Anterior cingulate cortex (tissue), 58 donors: ENCODE measurements around the gene CD209.
"Not testable (repeated sequence)": the region's sequence is repeated elsewhere in the genome, so short reads cannot be mapped to it uniquely, and the experiment has no call there.

Source experiments
- DNase-seq, 58 donors: peaks; one replicate each; lab custom pipeline; 2025; lab: John Stamatoyannopoulos, UW

The CD209 gene

DNA sequence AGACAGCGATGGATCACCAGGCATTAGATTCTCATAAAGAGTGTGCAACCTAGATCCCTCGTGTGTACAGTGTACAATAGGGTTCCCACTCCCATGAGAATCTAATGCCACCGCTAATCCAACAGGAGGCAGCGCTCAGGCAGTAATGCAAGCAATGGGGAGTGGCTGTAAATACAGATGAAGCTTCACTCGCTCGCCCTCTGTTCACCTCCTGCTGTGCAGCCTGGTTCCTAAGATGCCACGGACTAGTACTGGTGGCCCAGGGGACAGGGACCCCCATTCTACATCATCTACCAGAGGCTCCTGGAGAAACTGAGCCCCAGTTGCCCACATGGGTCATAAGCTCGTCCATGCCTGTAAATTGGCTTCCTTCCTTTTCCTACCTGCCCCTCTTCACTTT, 23.7 kb upstream of the CD209 start:
- DNase-seq, result no peak

DNA sequence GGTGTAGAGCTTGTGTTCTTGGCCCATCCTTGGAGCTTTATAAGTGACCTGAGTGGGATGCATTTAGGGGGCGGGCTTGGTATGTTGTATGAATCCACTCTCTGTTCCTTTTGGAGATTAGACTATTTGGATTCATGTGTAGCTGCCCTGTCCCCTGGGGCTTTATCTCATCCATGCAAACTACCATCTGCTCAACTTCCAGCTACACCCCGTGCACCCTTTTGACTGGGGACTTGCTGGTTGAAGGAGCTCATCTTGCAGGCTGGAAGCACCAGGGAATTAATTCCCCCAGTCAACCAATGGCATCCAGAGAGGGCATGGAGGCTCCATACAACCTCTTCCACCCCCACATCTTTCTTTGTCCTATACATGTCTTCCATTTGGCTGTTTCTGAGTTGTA, 21.8 kb upstream of the CD209 start:
- DNase-seq, result no peak

DNA sequence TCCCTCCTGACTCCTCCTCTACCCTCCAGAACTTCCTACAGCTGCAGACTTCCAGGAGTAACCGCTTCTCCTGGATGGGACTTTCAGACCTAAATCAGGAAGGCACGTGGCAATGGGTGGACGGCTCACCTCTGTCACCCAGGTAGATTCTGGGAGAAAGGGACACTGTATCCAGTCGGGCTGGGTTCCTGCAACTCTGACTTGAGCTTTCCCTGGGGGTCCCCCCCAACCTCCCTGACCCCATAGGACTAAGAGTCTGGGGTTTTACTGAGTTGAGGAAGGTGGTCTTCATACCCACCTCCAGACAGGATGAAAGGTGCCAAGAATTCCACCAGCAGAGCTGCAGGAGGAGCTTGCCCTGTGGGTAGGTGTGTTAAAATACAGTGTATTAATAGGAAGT, 20.2 kb upstream of the CD209 start:
- DNase-seq, result no peak

DNA sequence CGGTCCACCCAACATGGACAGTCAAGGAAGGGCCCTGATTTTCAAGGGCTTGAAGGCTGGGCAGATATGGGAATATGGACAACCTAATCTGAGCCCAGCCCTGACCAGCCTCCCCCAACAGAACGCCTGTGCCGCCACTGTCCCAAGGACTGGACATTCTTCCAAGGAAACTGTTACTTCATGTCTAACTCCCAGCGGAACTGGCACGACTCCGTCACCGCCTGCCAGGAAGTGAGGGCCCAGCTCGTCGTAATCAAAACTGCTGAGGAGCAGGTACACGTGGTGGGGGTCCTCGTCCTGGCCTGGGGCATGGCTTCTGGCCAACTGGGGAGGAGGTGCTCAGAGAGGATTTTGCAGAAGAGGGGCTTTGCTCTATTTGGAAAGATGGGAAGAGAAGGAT, 19.2 kb upstream of the CD209 start:
- DNase-seq, result no peak

DNA sequence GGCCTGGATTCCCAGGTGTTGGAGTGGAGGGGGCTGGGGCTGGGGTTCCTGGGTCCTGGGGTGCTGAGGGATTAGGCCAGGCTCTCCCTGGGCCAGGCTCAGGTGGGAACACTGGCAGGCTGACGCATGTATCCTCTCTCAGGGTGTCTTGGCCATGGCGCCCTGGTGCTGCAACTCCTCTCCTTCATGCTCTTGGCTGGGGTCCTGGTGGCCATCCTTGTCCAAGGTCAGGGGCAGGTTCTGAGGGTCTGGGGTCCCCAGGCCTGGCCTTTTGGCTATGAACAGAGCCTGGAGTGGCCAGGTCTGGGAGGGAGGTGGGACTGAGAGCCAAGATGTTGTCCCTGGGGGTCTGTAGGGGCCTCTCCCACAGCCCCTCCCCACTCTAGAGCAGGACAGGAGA, 17.7 kb upstream of the CD209 start:
- not testable (repeated sequence) for DNase-seq

DNA sequence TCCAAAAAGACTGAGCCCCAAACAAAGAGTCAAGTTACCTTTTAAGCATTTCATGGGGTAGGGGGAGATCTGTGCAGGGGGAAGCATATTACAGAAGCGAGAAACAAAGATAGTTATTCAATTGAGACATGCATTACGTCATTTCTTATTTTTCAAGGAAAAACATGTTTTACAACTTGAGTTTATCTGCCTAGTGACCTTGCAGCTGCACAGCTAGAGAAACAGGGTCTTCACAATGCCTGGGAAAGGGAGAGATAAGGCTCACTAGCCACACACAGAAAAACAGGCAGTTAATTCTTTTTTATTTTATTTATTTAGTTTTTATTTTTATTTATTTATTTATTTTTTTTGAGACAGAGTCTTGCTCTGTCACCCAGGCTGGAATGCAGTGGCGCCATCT, 16.8 kb upstream of the CD209 start:
- DNase-seq, result not testable (repeated sequence)

DNA sequence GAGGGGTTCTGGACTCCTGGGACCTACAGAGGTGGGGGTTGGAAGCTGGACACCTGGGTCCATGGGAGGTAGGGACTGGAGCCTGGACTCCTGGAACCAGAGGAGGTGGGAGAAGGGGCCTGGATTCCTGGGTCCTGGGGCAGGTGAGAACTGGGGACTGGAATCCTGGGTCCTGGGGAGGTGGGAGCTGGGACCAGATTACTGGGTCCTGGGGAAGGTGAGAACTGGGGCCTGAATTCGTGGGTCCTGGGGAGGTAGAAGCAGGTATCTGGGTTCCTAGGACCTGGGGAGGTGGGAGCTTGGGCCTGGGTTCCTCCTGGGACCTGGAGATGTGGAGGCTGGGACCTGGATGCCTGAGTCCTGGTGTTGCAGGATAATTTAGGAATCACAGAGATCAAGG, 16.4 kb upstream of the CD209 start:
- DNase-seq, result no peak

DNA sequence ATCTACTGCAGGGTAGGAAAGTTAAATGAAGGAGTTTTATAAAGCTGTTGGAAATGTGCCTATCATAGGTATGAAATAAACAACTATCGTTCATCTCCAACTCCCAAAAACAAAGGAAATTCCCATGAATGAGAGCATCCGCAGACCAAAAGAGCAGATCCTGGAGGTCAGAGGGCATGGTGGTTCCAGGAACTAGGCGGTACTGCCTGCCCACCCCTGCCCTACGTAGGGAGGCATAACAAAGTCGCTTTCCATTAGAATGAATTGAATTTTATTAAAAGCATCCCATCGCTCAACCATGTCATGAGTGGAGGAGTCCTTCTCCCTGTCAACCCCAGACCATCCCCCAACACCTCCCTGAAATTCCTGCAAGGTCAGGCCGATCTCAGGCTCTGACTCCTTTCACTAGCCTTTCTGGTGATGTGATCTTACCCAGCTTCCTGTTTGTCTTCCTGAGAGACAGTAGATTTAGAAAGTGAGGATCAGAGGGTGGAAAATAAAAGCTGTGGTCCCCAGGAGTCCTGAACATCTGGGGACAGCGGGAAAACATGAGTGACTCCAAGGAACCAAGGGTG, 15.5 kb upstream of the CD209 start, which contains the start of gene CLEC4M:
Gene CLEC4M (plus strand): TSS at position 525 of the 575 bp plus-strand sequence. CDS start 24 bp downstream, at position 549.
- DNase-seq, result no peak

DNA sequence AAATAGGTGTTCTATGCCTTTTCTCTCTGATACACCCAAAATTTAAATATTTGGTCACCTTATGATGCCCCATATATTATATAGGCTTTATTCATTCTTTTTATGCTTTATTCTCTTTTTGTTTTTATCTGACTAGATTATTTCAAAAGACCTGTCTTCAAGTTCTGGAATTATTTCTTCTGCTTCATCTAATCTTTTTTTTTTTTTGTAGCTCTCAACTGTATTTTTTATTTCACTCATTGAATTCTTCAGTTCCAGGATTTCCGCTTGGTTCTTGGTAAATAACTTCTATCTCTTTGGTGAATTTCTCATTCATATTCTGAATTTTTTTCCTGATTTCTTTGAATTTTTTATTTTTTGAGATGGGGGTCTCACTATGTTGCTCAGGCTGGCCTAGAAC, 11.8 kb upstream of the CD209 start:
- no peak for DNase-seq

DNA sequence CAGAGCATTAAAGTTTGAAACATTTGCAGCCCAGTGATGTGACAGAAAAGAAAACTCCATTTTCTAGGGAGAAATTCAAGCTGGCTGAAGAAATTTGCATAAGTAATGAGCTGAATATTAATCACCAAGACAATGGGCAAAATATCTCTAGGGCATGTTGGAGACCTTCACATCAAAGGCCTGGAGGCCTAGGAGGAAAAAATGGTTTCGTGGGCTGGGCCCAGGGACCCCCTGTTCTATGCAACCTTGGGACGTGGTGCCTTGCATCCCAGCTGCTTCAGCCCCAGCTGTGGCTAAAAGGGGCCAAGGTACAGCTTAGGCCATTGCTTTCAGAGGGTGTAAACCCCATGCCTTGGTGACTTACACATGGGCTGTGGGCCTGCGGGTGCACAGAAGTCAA, 10.0 kb upstream of the CD209 start:
- DNase-seq, result no peak

DNA sequence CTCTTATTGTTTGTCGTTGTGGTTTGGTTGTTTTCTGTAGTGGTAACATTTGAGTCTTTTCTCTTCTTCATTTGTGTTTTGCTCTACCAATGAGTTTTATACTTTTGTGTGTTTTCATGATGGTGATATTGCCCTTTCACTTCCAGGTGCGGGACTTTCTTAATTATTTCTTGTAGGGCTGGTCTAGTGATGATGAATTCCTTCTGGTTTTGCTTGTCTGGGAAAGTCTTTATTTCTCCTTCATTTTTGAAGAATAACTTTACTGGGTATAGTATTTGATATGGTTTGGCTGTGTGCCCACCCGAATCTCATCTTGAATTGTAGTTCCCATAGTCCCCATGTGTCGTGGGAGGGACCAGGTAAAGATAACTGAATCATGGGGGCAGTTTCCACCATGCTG, 8.9 kb upstream of the CD209 start:
- no peak for DNase-seq

DNA sequence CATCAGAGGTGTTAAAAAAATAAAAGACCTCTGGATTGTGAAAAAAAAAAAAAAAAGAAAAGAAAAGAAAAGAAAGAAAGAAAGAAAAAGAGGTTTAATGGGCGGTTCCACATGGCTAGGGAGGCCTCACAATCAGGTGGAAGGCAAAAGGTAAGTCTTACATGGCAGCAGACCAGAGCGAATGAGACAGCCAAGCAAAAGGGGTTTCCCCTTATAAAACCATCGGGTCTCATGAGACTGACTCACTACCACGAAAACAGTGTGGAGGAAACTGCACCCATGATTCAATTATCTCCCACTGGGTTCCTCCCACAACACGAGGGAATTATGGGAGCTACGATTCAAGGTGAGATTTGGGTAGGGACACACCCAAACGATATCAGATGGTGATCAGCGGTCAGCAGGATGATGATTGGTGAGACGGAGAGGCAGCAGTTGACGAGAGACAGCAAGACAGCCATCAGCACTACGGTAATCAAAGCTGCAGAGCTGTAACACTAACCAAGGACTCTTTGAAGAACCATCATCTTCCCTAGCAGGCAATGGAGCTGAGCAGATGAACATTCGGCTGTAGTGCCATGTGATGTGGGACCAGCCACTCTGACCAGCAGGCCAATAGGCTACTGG, 3.9 kb upstream of the CD209 start:
- no peak for DNase-seq

DNA sequence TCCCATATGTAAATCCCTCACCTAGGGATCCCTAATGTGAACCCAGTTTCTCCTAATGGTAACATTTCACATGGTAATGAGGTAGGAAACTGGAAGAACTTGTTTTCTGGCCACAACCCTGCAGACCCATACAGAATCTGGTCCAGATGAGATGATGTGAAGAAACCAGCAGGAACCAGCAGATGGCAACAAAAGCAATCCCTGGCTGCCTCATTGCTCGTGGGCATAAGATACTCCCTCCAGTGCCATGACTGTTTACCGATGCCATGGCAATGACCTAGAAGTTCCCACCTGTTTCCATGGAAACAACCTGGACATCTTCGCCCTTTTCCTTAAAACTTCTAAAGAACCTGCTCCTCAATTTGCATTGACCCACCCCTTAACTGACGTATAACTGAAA, 1.4 kb upstream of the CD209 start:
- no peak for DNase-seq

DNA sequence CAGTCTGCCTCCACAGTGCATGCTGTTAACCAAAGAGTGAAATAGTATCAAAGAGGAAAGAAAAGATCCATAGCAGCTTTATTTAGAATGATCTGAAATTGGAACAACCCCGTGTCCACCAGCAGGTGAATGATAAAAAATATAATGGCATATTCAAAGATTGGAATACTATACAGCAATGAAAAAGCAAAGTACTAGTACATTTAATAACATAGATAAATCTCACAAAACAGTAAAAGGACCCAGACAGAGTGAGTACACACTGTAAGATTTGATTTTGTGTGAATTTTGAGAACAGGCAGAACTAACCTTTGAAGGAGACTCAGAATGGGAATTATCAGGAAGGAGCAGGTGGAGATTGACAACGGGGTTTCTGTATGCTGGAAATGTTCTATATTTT, 837 bp upstream of the CD209 start:
- DNase-seq, result no peak

DNA sequence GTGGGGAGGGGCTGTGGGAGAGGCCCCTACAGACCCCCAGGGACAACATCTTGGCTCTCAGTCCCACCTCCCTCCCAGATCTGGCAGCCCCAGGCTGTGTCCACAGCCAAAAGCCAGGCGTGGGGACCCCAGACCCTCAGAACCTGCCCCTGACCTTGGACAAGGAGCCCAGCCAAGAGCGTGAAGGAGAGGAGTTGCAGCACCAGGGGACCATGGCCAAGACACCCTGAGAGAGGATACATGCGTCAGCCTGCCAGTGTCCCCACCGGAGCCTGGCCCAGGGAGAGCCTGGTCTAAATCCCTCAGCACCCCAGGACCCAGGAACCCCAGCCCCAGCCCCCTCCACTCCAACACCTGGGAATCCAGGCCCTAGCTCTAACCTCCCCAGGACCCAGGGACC, 1.0 kb downstream of the CD209 start:
- not testable (repeated sequence) for DNase-seq

DNA sequence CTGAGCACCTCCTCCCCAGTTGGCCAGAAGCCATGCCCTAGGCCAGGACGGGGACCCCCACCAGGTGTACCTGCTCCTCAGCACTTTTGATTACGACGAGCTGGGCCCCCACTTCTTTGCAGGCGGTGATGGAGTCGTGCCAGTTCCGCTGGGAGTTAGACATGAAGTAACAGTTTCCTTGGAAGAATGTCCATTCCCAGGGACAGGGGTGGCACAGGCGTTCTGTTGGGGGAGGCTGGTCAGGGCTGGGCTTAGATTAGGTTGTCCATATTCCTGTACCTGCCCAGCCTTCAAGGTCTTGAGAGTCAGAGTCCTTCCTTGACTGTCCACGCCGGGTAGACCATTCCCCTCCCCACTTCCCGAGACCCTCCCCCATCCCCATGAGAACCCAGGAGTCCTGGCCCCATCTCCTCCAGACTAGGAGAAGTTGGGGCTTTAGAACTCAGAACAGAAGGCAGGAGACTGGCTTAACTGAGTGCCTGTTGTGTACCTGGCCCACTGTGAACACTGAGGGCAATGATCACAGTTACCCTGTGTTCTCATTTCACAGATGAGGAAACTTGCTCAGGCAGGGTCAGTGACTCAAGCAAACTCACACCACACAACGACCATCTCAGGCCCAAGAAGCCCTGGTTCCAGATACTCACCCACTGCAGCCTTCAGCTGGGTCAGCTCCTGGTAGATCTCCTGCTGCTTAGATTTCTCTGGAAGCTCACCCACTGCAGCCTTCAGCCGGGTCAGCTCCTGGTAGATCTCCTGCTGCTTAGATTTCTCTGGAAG, 2.3 kb downstream of the CD209 start:
- no peak for DNase-seq

DNA sequence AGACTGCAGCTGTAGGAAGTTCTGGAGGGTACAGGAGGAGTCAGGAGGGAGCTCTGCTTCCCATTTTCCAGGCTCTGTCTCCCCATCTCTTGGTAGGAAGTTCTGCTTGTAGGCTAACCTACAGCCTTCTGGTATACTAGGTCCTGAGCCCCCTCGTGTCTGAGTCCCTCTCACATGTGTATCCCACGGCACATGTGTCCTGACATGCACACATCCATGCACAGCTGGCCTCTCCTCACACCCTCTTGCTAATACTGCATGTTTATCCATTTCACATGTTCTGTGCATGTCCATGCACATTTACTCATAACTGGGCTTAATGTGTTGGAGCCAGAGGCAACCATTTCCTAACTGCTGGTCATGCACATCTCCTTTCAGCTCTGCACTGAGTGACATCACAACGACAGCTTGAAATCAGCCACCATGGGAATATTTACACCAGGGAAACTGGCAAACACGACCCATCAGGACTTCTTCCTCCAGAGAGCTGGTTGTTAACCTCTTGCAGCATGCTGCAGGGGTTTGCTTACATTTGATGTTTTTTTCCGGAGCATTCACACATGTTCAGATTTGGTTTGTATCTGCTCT, 3.0 kb downstream of the CD209 start:
- DNase-seq, result no peak

DNA sequence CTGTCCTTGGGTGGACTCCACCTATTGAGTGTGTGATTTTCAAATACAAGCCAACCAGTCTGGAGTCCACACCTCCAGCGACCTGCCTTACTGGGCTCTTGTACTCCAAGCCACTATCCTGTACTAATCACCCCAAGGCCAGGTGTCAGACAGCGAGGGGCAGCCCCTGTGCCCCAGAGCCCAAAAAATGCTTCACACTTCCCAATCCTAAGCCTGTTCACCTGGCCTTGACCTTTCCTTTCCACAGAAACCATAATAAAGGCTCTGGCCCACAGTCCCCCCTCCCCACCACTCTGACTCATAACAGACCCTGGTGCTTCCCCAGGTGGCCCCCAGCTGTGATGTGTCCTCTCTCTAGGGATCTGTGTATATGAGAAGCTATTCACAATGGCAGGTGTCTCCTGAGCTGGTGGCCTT, 3.9 kb downstream of the CD209 start:
- DNase-seq, result no peak

DNA sequence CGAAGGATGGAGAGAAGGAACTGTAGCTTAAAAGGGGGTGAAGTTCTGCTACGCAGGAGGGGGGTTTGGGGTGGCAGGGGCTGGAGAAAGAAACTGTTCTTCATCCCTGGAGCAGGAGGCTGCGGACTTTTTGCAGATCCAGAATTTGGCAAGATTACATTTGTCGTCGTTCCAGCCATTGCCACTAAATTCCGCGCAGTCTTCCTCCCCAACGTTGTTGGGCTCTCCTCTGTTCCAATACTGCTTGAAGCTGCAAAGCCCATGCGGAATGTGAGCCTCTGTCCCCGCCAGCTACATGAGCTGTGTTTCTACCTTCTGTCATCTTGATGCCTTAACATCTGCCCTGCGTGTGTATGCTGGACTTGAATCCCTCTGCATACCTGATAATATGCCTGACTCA, 4.3 kb downstream of the CD209 start:
- DNase-seq, result no peak

DNA sequence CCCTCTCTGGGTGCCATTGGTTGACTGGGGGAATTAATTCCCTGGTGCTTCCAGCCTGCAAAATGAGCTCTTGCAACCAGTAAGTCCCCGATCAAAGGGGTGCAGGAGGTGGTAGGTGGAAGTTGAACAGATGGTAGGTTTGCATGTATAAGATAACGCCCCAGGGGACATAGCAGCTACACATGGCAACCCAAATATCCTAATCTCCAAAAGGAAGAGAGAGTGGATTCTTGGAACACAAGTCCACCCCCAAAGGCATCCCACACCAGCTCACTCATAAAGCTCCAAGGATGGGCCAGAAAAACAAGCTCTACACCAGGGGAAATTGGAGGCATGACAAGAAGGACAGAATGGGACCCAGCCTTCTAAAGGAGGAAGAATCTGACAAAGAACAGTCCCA, 4.8 kb downstream of the CD209 start:
- no peak for DNase-seq

DNA sequence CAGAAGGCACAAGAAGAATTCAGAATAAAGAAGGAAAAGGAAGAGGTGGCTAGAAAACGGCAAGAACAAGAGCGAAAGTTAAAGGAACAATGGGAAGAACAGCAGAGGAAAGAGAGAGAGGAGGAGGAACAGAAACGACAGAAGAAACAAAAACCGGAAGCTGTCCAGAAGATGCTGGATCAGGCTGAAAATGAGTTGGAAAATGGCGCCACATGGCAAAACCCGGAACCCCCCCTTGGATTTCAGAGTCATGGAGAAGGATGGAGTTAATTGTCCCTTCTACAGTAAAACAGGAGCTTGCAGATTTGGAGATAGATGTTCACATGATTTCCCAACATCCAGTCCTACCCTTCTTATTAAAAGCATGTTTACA, 6.7 kb downstream of the CD209 start:
- no peak for DNase-seq
